H1 (cell line): Measurements from ENCODE around the gene E2F3. TPM values are rescaled to one million over a fixed set of nuclear protein-coding genes. Genes with fewer than 3 reads are reported as not detected.

Source experiments
- CTCF ChIA-PET: fragments of 300-600 bp; sonication (Branson Sonifier 250); formaldehyde crosslinking; loops from one replicate; lab custom pipeline; 2021; ENCODE audit not compliant: partially characterized antibody; lab: Charles Lee
- POLR2A ChIA-PET: fragments of 300-600 bp; sonication (Branson Sonifier 250); formaldehyde crosslinking; loops from one replicate; lab custom pipeline; 2021; ENCODE audit warnings: inconsistent platforms; ENCODE audit not compliant: partially characterized antibody; lab: Charles Lee
- DNase-seq, 2 experiments: peaks; one replicate each; pipeline versions ENCODE4 v3.0.0 to v3.0.0-alpha.2; 2010 to 2022; ENCODE audit warnings: low spot score in 2 of 2, low read depth in 1 of 2, mixed read lengths in 1 of 2
- FAIRE-seq: peaks from 2 replicates; lab custom pipeline; 2011; peaks lifted over from hg19 to GRCh38; lab: Jason Lieb, UNC
- H2AFZ ChIP-seq: 2 replicates; pipeline ENCODE4 v1.8.1; 2012; ENCODE audit warnings: low read length, inconsistent platforms
- H2AK5ac ChIP-seq: 2 replicates; pipeline ENCODE4 v1.6.1; 2013; ENCODE audit warnings: low read depth, low read length
- H2BK120ac ChIP-seq: replicated peaks from 2 replicates; pipeline ENCODE3; 2013; ENCODE audit warnings: low read depth, low read length, inconsistent platforms
- H2BK12ac ChIP-seq: 2 replicates; pipeline ENCODE4 v1.6.1; 2013; ENCODE audit warnings: low read depth, low read length
- H2BK15ac ChIP-seq: 2 replicates; pipeline ENCODE4 v1.6.1; 2013; ENCODE audit warnings: low read length
- H2BK20ac ChIP-seq: 2 replicates; pipeline ENCODE4 v1.6.1; 2013; ENCODE audit warnings: low read length
- H2BK5ac ChIP-seq: 2 replicates; pipeline ENCODE4 v1.6.1; 2013; ENCODE audit warnings: low read depth, low read length
- H3K14ac ChIP-seq: 2 replicates; pipeline ENCODE4 v1.6.1; 2013; ENCODE audit warnings: inconsistent platforms; ENCODE audit not compliant: insufficient read length
- H3K18ac ChIP-seq: 2 replicates; pipeline ENCODE4 v1.6.1; 2013; ENCODE audit warnings: low read length; ENCODE audit errors: extremely low read depth
- H3K23ac ChIP-seq: 2 replicates; pipeline ENCODE4 v1.6.1; 2013; ENCODE audit warnings: inconsistent platforms; ENCODE audit not compliant: insufficient read length
- H3K23me2 ChIP-seq: 2 replicates; pipeline ENCODE4 v1.6.1; 2013; ENCODE audit warnings: low read depth, low read length
- H3K27ac ChIP-seq: 2 replicates; pipeline ENCODE4 v1.6.1; 2011; ENCODE audit warnings: low read depth, low read length, inconsistent platforms
- H3K27me3 ChIP-seq, 4 experiments: replicated peaks in 1 of 4; 1 replicate in 1 of 4; 2 replicates in 3 of 4; pipeline versions ENCODE4 v1.6.1 to v1.8.1; 2011 to 2013; ENCODE audit warnings: low read length in 3 of 4, mild to moderate bottlenecking in 3 of 4, inconsistent platforms in 2 of 4, mixed read lengths in 2 of 4, moderate library complexity in 1 of 4; ENCODE audit not compliant: control insufficient read depth in 3 of 4, insufficient read depth in 3 of 4; ENCODE audit errors: extremely low read depth in 1 of 4
- H3K36me3 ChIP-seq, 4 experiments: 2 replicates each; pipeline versions ENCODE4 v1.6.1 to v1.8.1; 2011 to 2013; ENCODE audit warnings: mild to moderate bottlenecking in 4 of 4, low read length in 3 of 4, moderate library complexity in 2 of 4, control low read depth in 1 of 4, inconsistent platforms in 1 of 4; ENCODE audit not compliant: insufficient read depth in 4 of 4, control insufficient read depth in 2 of 4
- H3K4ac ChIP-seq: replicated peaks from 2 replicates; pipeline ENCODE3; 2013; ENCODE audit warnings: low read length, low read depth, mixed read lengths, inconsistent platforms; ENCODE audit not compliant: insufficient read length
- H3K4me1 ChIP-seq, 4 experiments: replicated peaks in 1 of 4; 1 replicate in 1 of 4; 2 replicates in 3 of 4; pipeline versions ENCODE4 v1.6.1 to v1.8.1; 2011 to 2013; ENCODE audit warnings: low read length in 3 of 4, inconsistent platforms in 2 of 4, mixed read lengths in 1 of 4; ENCODE audit not compliant: insufficient read depth in 4 of 4, control insufficient read depth in 3 of 4
- H3K4me2 ChIP-seq, 2 experiments: 2 replicates each; pipeline versions ENCODE4 v1.6.1 to v1.8.1; 2011 to 2013; ENCODE audit warnings: low read depth in 2 of 2, low read length in 2 of 2, control low read depth in 1 of 2, inconsistent platforms in 1 of 2, mild to moderate bottlenecking in 1 of 2; ENCODE audit not compliant: insufficient read depth in 1 of 2
- H3K4me3 ChIP-seq, 4 experiments: fragments of 200-600, 300-600 bp in 1 of 4; sonication (generic), shearing (Covaris generic), sonication (Bioruptor Twin) in 1 of 4; 2 replicates each; pipeline versions ENCODE4 v1.5.1 to v1.8.1; 2011 to 2016; ENCODE audit warnings: low read length in 4 of 4, low read depth in 3 of 4, control low read depth in 2 of 4, inconsistent platforms in 2 of 4, mild to moderate bottlenecking in 2 of 4, mixed read lengths in 1 of 4, moderate library complexity in 1 of 4; ENCODE audit not compliant: insufficient read depth in 2 of 4; ENCODE audit errors: extremely low read depth in 1 of 4
- H3K56ac ChIP-seq: replicated peaks from 2 replicates; pipeline ENCODE3; 2013; ENCODE audit warnings: low read depth, mild to moderate bottlenecking, mixed read lengths, low read length, inconsistent platforms; ENCODE audit not compliant: insufficient read length
- H3K79me1 ChIP-seq: 2 replicates; pipeline ENCODE4 v1.6.1; 2013; ENCODE audit warnings: low read depth, low read length, control low read depth
- H3K79me2 ChIP-seq, 2 experiments: 2 replicates each; pipeline versions ENCODE4 v1.6.1 to v1.8.1; 2012 to 2013; ENCODE audit warnings: low read length in 2 of 2, mild to moderate bottlenecking in 2 of 2, inconsistent platforms in 1 of 2; ENCODE audit not compliant: insufficient read depth in 2 of 2, control insufficient read depth in 1 of 2
- H3K9ac ChIP-seq, 4 experiments: replicated peaks in 1 of 4; 1 replicate in 1 of 4; 2 replicates in 3 of 4; pipeline versions ENCODE4 v1.6.1 to v1.8.1; 2011 to 2013; ENCODE audit warnings: low read depth in 3 of 4, low read length in 3 of 4, control low read depth in 2 of 4, mild to moderate bottlenecking in 2 of 4, moderate library complexity in 2 of 4, inconsistent platforms in 1 of 4; ENCODE audit errors: extremely low read depth in 1 of 4
- H3K9me3 ChIP-seq, 2 experiments: 2 replicates each; pipeline versions ENCODE4 v1.6.1 to v1.8.1; 2012 to 2013; ENCODE audit warnings: mild to moderate bottlenecking in 2 of 2, moderate library complexity in 2 of 2, control low read depth in 1 of 2, inconsistent platforms in 1 of 2, low read depth in 1 of 2, low read length in 1 of 2, mixed read lengths in 1 of 2; ENCODE audit not compliant: insufficient read depth in 2 of 2
- H4K20me1 ChIP-seq, 2 experiments: replicated peaks in 1 of 2; 2 replicates each; pipeline versions ENCODE3 to v1.8.1; 2011 to 2013; ENCODE audit warnings: inconsistent platforms in 2 of 2, low read length in 2 of 2, mild to moderate bottlenecking in 1 of 2; ENCODE audit not compliant: insufficient read depth in 2 of 2, control insufficient read depth in 1 of 2
- H4K5ac ChIP-seq: 2 replicates; pipeline ENCODE4 v1.6.1; 2013; ENCODE audit warnings: low read length, low read depth, mixed read lengths, inconsistent platforms; ENCODE audit not compliant: insufficient read length
- H4K8ac ChIP-seq: 2 replicates; pipeline ENCODE4 v1.8.0; 2013; ENCODE audit warnings: mild to moderate bottlenecking, moderate library complexity, low read length, inconsistent platforms; ENCODE audit not compliant: insufficient read depth; ENCODE audit errors: extremely low read depth
- H4K91ac ChIP-seq: replicated peaks from 2 replicates; pipeline ENCODE3; 2013; ENCODE audit warnings: low read length, mixed read lengths, inconsistent platforms; ENCODE audit not compliant: insufficient read length
- ASH2L ChIP-seq: fragments of 200-600, 300-600 bp; sonication (generic); IDR thresholded peaks from one replicate; pipeline ENCODE4 v1.7.1; 2017; ENCODE audit warnings: low read length
- ATF3 ChIP-seq: IDR thresholded peaks from 2 replicates; pipeline ENCODE4 v1.6.1; 2011; ENCODE audit warnings: low read depth, mild to moderate bottlenecking, low read length; ENCODE audit not compliant: insufficient read depth
- CBX8 ChIP-seq: fragments of 300-800, 300-1000 bp; sonication (generic); IDR thresholded peaks from 2 replicates; pipeline ENCODE4 v1.7.1; 2016; ENCODE audit warnings: low read depth, low read length, borderline replicate concordance
- CEBPB ChIP-seq: IDR thresholded peaks from 2 replicates; pipeline ENCODE4 v1.6.1; 2012; ENCODE audit warnings: low read depth, low read length
- CREB1 ChIP-seq: IDR thresholded peaks from 2 replicates; pipeline ENCODE4 v1.6.1; 2012; ENCODE audit warnings: inconsistent platforms
- GABPA ChIP-seq: IDR thresholded peaks from 2 replicates; pipeline ENCODE4 v1.6.1; 2011; ENCODE audit warnings: mild to moderate bottlenecking, low read length, moderate library complexity, borderline replicate concordance; ENCODE audit not compliant: insufficient read depth
- GTF2F1 ChIP-seq: IDR thresholded peaks from 2 replicates; pipeline ENCODE4 v1.6.1; 2012; ENCODE audit warnings: low read depth, low read length, improper control_type of control experiment, borderline replicate concordance
- KDM4A ChIP-seq: IDR thresholded peaks from one replicate; pipeline ENCODE4 v1.7.1; 2012; ENCODE audit warnings: low read depth, mild to moderate bottlenecking, moderate library complexity, low read length, inconsistent platforms; ENCODE audit not compliant: severe bottlenecking
- MAFK ChIP-seq: IDR thresholded peaks from 2 replicates; pipeline ENCODE4 v1.6.1; 2012; ENCODE audit warnings: low read depth, mild to moderate bottlenecking, improper control_type of control experiment, low read length
- PHF8 ChIP-seq: fragments of 200-600 bp; sonication (generic); conservative IDR thresholded peaks from 2 replicates; pipeline ENCODE4 v1.7.1; 2012; ENCODE audit warnings: low read depth, mild to moderate bottlenecking, inconsistent platforms, low read length, moderate library complexity
- RFX5 ChIP-seq: IDR thresholded peaks from 2 replicates; pipeline ENCODE4 v1.6.1; 2011; ENCODE audit warnings: low read depth, low read length, improper control_type of control experiment, borderline replicate concordance
- TBP ChIP-seq: IDR thresholded peaks from 2 replicates; pipeline ENCODE4 v1.6.1; 2011; ENCODE audit warnings: low read depth, low read length, improper control_type of control experiment
- TCF12 ChIP-seq: IDR thresholded peaks from 2 replicates; pipeline ENCODE4 v1.6.1; 2011; ENCODE audit warnings: low read depth, mild to moderate bottlenecking, low read length
- TEAD4 ChIP-seq: IDR thresholded peaks from 2 replicates; pipeline ENCODE4 v1.6.1; 2012; ENCODE audit warnings: low read depth, low read length, inconsistent platforms, mixed read lengths
- WGBS, 2 experiments: shearing (Covaris generic) in 1 of 2; methylation state at CpG; one replicate each; pipeline versions ENCODE4 v1.1.6 to v1.1.7; 2013 to 2015; ENCODE audit warnings: low lambda C conversion rate in 2 of 2, mixed read lengths in 2 of 2, inconsistent platforms in 1 of 2, low coverage in 1 of 2, missing lambda C conversion rate in 1 of 2; ENCODE audit not compliant: insufficient replicate concordance in 2 of 2, insufficient coverage in 1 of 2, insufficient read length in 1 of 2; ENCODE audit errors: extremely low coverage in 1 of 2, missing lambda C conversion rate in 1 of 2; 5-methylcytosine and 5-hydroxymethylcytosine counted together
- polyA plus RNA-seq, 7 experiments: library from polyadenylated mRNA; depleted of rRNA in 3 of 7; stranded (reverse) in 5 of 7; unstranded in 2 of 7; fragments of >200 nt in 5 of 7; fragments of 200-250 nt in 2 of 7; gene quantifications; 1 replicate in 5 of 7; 2 replicates in 1 of 7; 4 replicates in 1 of 7; pipeline versions ENCODE4 v1.2.1 to v1.2.3, GENCODE V29; 2011 to 2013; ENCODE audit warnings: missing spikeins in 2 of 7, mixed read lengths in 2 of 7
- total RNA-seq: library from RNA; stranded (reverse); fragmentation: NEBNext Ultra II Directional; extraction: Animal tissue kit (Norgen Biotek cat#: 25700); gene quantifications from 2 replicates; pipeline ENCODE4 v1.2.1, GENCODE V29; 2021

Gene E2F3
- total and polyA plus RNA-seq, 2 of the 8 experiments (the other 6 are each of a cell fraction or from before 2014, with no cell fraction given) = 14.9 to 42.2 TPM

GRCh38 chr6:20360471-20361119 lies 41.1 kb upstream of the E2F3 start:
- H3K4me2 ChIP-seq = no peak overlapping the region
- no peak overlapping the region for H3K4me3 ChIP-seq
- no peaks in the 10 kb centered on the region for H3K23me2 ChIP-seq
- H3K9ac ChIP-seq = no peak overlapping the region
- no peak overlapping the region for H3K56ac ChIP-seq
- no peak overlapping the region for H2BK5ac ChIP-seq
- POLR2A ChIA-PET = no interaction called here
- H4K8ac ChIP-seq = no peak overlapping the region
- no peaks in the 10 kb centered on the region for H3K79me1 ChIP-seq
- no peak overlapping the region for H3K27ac ChIP-seq
- DNase-seq (no peak), FAIRE-seq (no peak)
- H2BK15ac ChIP-seq = no peak overlapping the region
- no peak overlapping the region for H2BK120ac ChIP-seq
- H2BK20ac ChIP-seq = no peak overlapping the region
- no peaks in the 10 kb centered on the region for H3K4me1 ChIP-seq
- no peak for TF ChIP-seq TEAD4
- no peak for TF ChIP-seq PHF8
- TF ChIP-seq KDM4A = no peak
- TF ChIP-seq MAFK = no peak
- TF ChIP-seq ASH2L = no peak
- TF ChIP-seq TBP = no peak
- TF ChIP-seq CEBPB = no peak
- no peak for TF ChIP-seq GTF2F1
- no peak for TF ChIP-seq GABPA
- no peak for TF ChIP-seq RFX5
- no peak for TF ChIP-seq TCF12
- TF ChIP-seq CBX8 = no peak
- TF ChIP-seq ATF3 = no peak
- no peak for TF ChIP-seq CREB1
- H4K5ac ChIP-seq = no peak overlapping the region
- no peaks in the 10 kb centered on the region for H3K36me3 ChIP-seq
- no peak overlapping the region for H3K18ac ChIP-seq
- no peak overlapping the region for H3K4ac ChIP-seq
- no peaks in the 10 kb centered on the region for H3K9me3 ChIP-seq
- H3K27me3 ChIP-seq = no peaks in the 10 kb centered on the region
- no peak overlapping the region for H2AK5ac ChIP-seq
- no peak overlapping the region for H3K14ac ChIP-seq
- no peak overlapping the region for H2AFZ ChIP-seq
- H2BK12ac ChIP-seq = no peak overlapping the region
- H3K23ac ChIP-seq = no peak overlapping the region
- WGBS, 2 experiments = 91% methylated on average over 6 of the region's 6 CpGs; no CpG with 5 or more reads in 1 of the 2 experiments
- H4K91ac ChIP-seq = no peak overlapping the region
- CTCF ChIA-PET = no interaction called here
- no peaks in the 10 kb centered on the region for H3K79me2 ChIP-seq
- no peaks in the 10 kb centered on the region for H4K20me1 ChIP-seq
